T-cell (primary cell): ENCODE measurements around the gene TIMM23. TPM values are rescaled to one million over a fixed set of nuclear protein-coding genes. Genes with fewer than 3 reads are reported as not detected.
"Not testable (repeated sequence)": the region's sequence is repeated elsewhere in the genome, so short reads cannot be mapped to it uniquely, and the experiment has no call there.

Experiments used
- ATAC-seq, 4 experiments: fragments of 200-7000 bp in 3 of 4; fragments of 150-1000 bp in 1 of 4; cut with Tn5 transposase; replicated peaks in 1 of 4; 1 replicate in 3 of 4; 2 replicates in 1 of 4; pipeline ENCODE4 v1.10.0; 2021; ENCODE audit warnings: moderate library complexity in 3 of 4, mild to moderate bottlenecking in 2 of 4, moderate number of reproducible peaks in 1 of 4
- CTCF ChIA-PET, 2 donors: fragments of 300-600 bp; sonication (Branson Sonifier 250); formaldehyde crosslinking; loops; one replicate each; lab custom pipeline; 2022; ENCODE audit warnings: antibody characterized with exemption in 2 of 2; lab: Charles Lee
- POLR2A ChIA-PET, 2 donors: fragments of 300-600 bp; sonication (Branson Sonifier 250); formaldehyde crosslinking; loops; one replicate each; lab custom pipeline; 2022; ENCODE audit warnings: antibody characterized with exemption in 2 of 2; lab: Charles Lee
- DNase-seq, 35 experiments: peaks; one replicate each; pipeline versions ENCODE4 v3.0.0 to v3.0.0-alpha.2; 2013 to 2023
- H3K27ac ChIP-seq: one replicate; pipeline ENCODE4 v1.5.1; 2013; ENCODE audit warnings: low read length
- H3K27me3 ChIP-seq, 2 experiments: replicated peaks in 1 of 2; 1 replicate in 1 of 2; 2 replicates in 1 of 2; pipeline versions ENCODE4 v1.6.1 to v1.7.0; 2013; ENCODE audit warnings: low read length in 1 of 2, mixed read lengths in 1 of 2; ENCODE audit not compliant: control insufficient read depth in 2 of 2, insufficient read depth in 2 of 2; ENCODE audit errors: extremely low read depth in 1 of 2
- H3K36me3 ChIP-seq, 2 donors: 1 replicate in 1 of 2; 2 replicates in 1 of 2; pipeline versions ENCODE4 v1.6.1 to v1.7.0; 2013; ENCODE audit warnings: low read length in 1 of 2; ENCODE audit not compliant: control insufficient read depth in 2 of 2, insufficient read depth in 1 of 2; ENCODE audit errors: extremely low read depth in 1 of 2
- H3K4me1 ChIP-seq, 2 experiments: 1 replicate in 1 of 2; 2 replicates in 1 of 2; pipeline versions ENCODE4 v1.6.1 to v1.7.0; 2013; ENCODE audit warnings: low read length in 2 of 2, mixed read lengths in 1 of 2; ENCODE audit not compliant: insufficient read depth in 2 of 2, control insufficient read depth in 1 of 2; ENCODE audit errors: extremely low read depth in 1 of 2
- H3K4me3 ChIP-seq, 2 donors: 1 replicate in 1 of 2; 2 replicates in 1 of 2; pipeline versions ENCODE4 v1.5.1 to v1.7.0; 2013; ENCODE audit warnings: mild to moderate bottlenecking in 2 of 2, low read length in 1 of 2, moderate library complexity in 1 of 2; ENCODE audit not compliant: control insufficient read depth in 1 of 2; ENCODE audit errors: extremely low read depth in 1 of 2
- H3K9me3 ChIP-seq: 2 replicates; pipeline ENCODE4 v1.7.0; 2013
- H3K27ac Mint-ChIP-seq, 2 donors: one replicate each; pipeline ENCODE4 v1.8.0; 2020 to 2021; ENCODE audit warnings: mild to moderate bottlenecking in 2 of 2, mixed read lengths in 2 of 2
- H3K27me3 Mint-ChIP-seq, 2 donors: one replicate each; pipeline ENCODE4 v1.8.0; 2021 to 2022; ENCODE audit warnings: mixed read lengths in 2 of 2
- H3K36me3 Mint-ChIP-seq: one replicate; pipeline ENCODE4 v1.8.0; 2021; ENCODE audit warnings: mixed read lengths
- H3K4me1 Mint-ChIP-seq, 3 donors: one replicate each; pipeline ENCODE4 v1.8.0; 2020 to 2022; ENCODE audit warnings: mixed read lengths in 3 of 3, mild to moderate bottlenecking in 1 of 3
- H3K4me3 Mint-ChIP-seq, 3 donors: one replicate each; pipeline ENCODE4 v1.8.0; 2020 to 2022; ENCODE audit warnings: mild to moderate bottlenecking in 3 of 3, mixed read lengths in 3 of 3, moderate library complexity in 3 of 3
- H3K9me3 Mint-ChIP-seq, 3 donors: one replicate each; pipeline ENCODE4 v1.8.0; 2020 to 2022; ENCODE audit warnings: mixed read lengths in 3 of 3
- WGBS: methylation state at CpG from one replicate; pipeline ENCODE4 v1.1.5; 2013; ENCODE audit warnings: missing lambda C conversion rate; ENCODE audit not compliant: insufficient coverage; 5-methylcytosine and 5-hydroxymethylcytosine counted together
- total RNA-seq, 35 experiments: library from RNA in 6 of 35; stranded (reverse) in 6 of 35; fragments of 120-200 nt in 1 of 35; gene quantifications; one replicate each; pipeline versions ENCODE4 v1.2.1 to v1.2.4 and lab custom pipeline; 2013 to 2026

Gene TIMM23
- total RNA-seq, 5 donors from 2014 or later (not counting 1 experiment from before 2014, with no cell fraction given): 24.5 to 27.0 (median 24.8) TPM

DNA sequence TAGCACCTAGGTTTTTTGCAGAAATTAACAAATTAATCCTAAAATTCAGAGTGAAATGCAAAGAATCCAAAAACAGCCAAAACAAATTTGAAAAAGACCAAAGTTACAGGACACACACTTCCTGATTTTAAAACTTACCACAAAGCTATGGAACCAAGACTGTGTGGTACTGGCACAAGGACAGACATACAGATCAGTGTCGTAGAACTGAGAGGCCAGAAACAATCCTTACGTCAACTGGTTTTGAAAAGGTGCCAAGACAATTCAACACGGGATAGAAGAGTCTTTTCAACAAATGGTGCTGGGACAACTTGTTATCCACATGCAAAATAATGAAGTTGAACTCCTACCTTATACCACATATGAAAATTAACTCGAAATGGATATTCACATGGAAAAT, 26.8 kb upstream of the TIMM23 start:
- H3K4me1 Mint-ChIP-seq, H3K27me3 Mint-ChIP-seq, H3K9me3 Mint-ChIP-seq, H3K27ac ChIP-seq, H3K36me3 ChIP-seq, H3K9me3 ChIP-seq, H3K4me3 ChIP-seq, ATAC-seq, H3K4me3 Mint-ChIP-seq, H3K4me1 ChIP-seq, H3K27me3 ChIP-seq, DNase-seq, H3K27ac Mint-ChIP-seq: not testable (repeated sequence)
- peaks cover 21% of the 10 kb centered on the region for H3K36me3 Mint-ChIP-seq
- ChIA-PET CTCF (interaction anchor here (0.6 to 1.1 kb wide), 3 partner anchors 81 to 734 kb away, joined by 3 read pairs; no protein-coding TSS in a partner anchor), POLR2A (interaction anchor here in 1 of 2 donors (0.7 kb wide), 2 partner anchors 17 to 688 kb away, joined by 3 read pairs; no protein-coding TSS in a partner anchor)
- WGBS: 92% methylated on average over 2 of the region's 4 CpGs

GRCh38 chr10:45947363-45947762, 24.9 kb upstream of the TIMM23 start:
- ATAC-seq, H3K4me1 ChIP-seq, H3K27me3 ChIP-seq, POLR2A ChIA-PET, H3K27ac ChIP-seq, H3K4me3 ChIP-seq, DNase-seq, H3K4me3 Mint-ChIP-seq, H3K9me3 ChIP-seq, H3K27me3 Mint-ChIP-seq, CTCF ChIA-PET, H3K4me1 Mint-ChIP-seq, H3K9me3 Mint-ChIP-seq, H3K36me3 ChIP-seq, H3K27ac Mint-ChIP-seq: not testable (repeated sequence)
- WGBS: no CpG with 5 or more reads among the region's 1 CpG
- peaks cover 21% of the 10 kb centered on the region for H3K36me3 Mint-ChIP-seq

GRCh38 chr10:45948801-45949200, 23.5 kb upstream of the TIMM23 start:
- H3K27ac ChIP-seq, H3K36me3 ChIP-seq, H3K4me1 ChIP-seq, H3K27me3 Mint-ChIP-seq, CTCF ChIA-PET, H3K9me3 Mint-ChIP-seq, ATAC-seq, POLR2A ChIA-PET, H3K27ac Mint-ChIP-seq, H3K4me3 ChIP-seq, DNase-seq, H3K4me3 Mint-ChIP-seq, H3K9me3 ChIP-seq, H3K4me1 Mint-ChIP-seq, H3K27me3 ChIP-seq: not testable (repeated sequence)
- peaks cover 21% of the 10 kb centered on the region for H3K36me3 Mint-ChIP-seq

DNA sequence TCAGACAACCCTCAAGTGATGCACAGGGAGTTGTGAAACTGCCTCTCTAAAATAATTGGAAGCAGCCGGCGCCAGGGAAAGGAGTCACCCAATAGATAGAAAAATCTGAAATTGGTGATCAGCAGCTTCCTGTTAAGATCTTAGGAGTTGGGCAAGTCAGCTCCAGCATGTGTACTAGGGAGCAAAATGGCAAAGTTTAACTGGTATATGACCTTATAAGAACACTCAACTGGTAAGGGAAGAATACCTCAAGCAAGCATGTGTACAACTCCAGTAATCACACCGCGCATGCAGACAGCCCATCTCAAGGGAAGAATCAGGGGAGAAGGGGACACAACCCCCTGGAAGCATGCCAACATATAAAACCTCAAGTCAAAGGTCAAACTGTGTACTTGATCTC, 17.9 kb upstream of the TIMM23 start:
- H3K36me3 ChIP-seq, H3K4me1 ChIP-seq, H3K9me3 Mint-ChIP-seq, H3K4me3 ChIP-seq, ATAC-seq, POLR2A ChIA-PET, CTCF ChIA-PET, H3K27me3 ChIP-seq, H3K4me3 Mint-ChIP-seq, H3K4me1 Mint-ChIP-seq, H3K27ac Mint-ChIP-seq, H3K36me3 Mint-ChIP-seq, DNase-seq, H3K27me3 Mint-ChIP-seq, H3K9me3 ChIP-seq, H3K27ac ChIP-seq: not testable (repeated sequence)
- no CpG with 5 or more reads among the region's 4 CpGs for WGBS

GRCh38 chr10:45956634-45957033, 15.7 kb upstream of the TIMM23 start:
- H3K27me3 ChIP-seq, ATAC-seq, CTCF ChIA-PET, DNase-seq, H3K4me3 ChIP-seq, H3K27me3 Mint-ChIP-seq, H3K9me3 Mint-ChIP-seq, H3K36me3 ChIP-seq, H3K4me1 ChIP-seq, H3K27ac ChIP-seq, H3K4me1 Mint-ChIP-seq, H3K36me3 Mint-ChIP-seq, H3K4me3 Mint-ChIP-seq, H3K27ac Mint-ChIP-seq, H3K9me3 ChIP-seq, POLR2A ChIA-PET: not testable (repeated sequence)
- no CpG with 5 or more reads among the region's 6 CpGs for WGBS

- H3K9me3 ChIP-seq, H3K36me3 ChIP-seq, H3K27me3 Mint-ChIP-seq, ATAC-seq, H3K36me3 Mint-ChIP-seq, H3K9me3 Mint-ChIP-seq, DNase-seq, H3K27ac Mint-ChIP-seq, H3K4me3 Mint-ChIP-seq, H3K27ac ChIP-seq, H3K4me1 Mint-ChIP-seq, CTCF ChIA-PET, H3K27me3 ChIP-seq, POLR2A ChIA-PET, H3K4me3 ChIP-seq, H3K4me1 ChIP-seq: not testable (repeated sequence)
- WGBS: no CpG with 5 or more reads among the region's 6 CpGs
These were observed 14.4 kb upstream of the TIMM23 start for GRCh38 chr10:45957928-45958327.

DNA sequence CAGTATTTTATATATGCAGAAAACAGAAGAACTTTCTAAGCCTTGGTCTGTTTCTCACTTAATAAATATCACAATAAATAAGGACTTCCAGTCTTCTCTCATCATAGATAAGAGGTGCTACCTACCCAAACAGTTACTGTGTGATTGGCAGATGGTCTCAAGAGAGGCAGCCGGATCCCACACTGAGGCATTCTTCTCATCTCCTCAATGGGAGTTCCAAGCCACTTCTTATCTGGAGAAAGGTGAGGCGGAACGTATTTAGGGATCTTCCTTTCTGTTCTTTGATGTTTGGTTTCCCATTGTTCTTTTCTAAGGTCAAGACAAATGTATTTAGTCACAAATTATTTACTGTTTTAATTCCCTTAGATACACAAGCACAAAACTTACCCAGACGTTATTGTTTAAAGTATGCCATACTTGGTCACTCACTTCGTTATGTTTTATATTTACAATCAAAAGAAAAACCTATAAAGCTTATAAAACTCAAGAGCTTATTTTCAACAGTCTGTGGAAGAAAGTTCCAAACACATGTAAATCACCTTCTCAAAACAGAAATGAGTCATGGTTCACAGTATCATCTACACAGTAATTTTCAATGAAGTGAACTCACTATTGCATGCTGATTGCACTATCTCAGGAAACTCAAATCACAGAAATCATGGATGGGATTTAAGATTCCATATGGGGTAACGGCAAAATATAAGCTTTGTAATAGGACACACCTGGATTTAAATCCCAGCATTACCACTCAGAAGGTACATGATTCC, 9.4 kb upstream of the TIMM23 start:
- H3K9me3 ChIP-seq, ATAC-seq, H3K9me3 Mint-ChIP-seq, H3K27ac Mint-ChIP-seq, DNase-seq, H3K36me3 ChIP-seq, H3K4me1 Mint-ChIP-seq, H3K4me3 Mint-ChIP-seq, H3K4me3 ChIP-seq, H3K4me1 ChIP-seq, CTCF ChIA-PET, POLR2A ChIA-PET, H3K36me3 Mint-ChIP-seq, H3K27me3 Mint-ChIP-seq, H3K27ac ChIP-seq, H3K27me3 ChIP-seq: not testable (repeated sequence)
- WGBS: no CpG with 5 or more reads among the region's 6 CpGs
